GM19324 (cell line): ENCODE data around the gene INPP5A.

Experiments used
- ATAC-seq: cut with Tn5 transposase; IDR thresholded peaks from one replicate; pipeline ENCODE4 v1.9.1; 2021; ENCODE audit warnings: mild to moderate bottlenecking, moderate library complexity; ENCODE audit not compliant: unreplicated experiment, low FRiP score

The INPP5A gene

GRCh38 chr10:132624061-132624846, 86.7 kb downstream of the INPP5A start:
- no peak for ATAC-seq

- ATAC-seq = no peak
Measured at GRCh38 chr10:132624847-132625471, 87.4 kb downstream of the INPP5A start.

GRCh38 chr10:132626019-132626760, 88.6 kb downstream of the INPP5A start:
- no peak for ATAC-seq

- no peak for ATAC-seq
Measured at GRCh38 chr10:132626761-132627665, 89.4 kb downstream of the INPP5A start.

- ATAC-seq = no peak
Measured at GRCh38 chr10:132627666-132628531, 90.3 kb downstream of the INPP5A start.

GRCh38 chr10:132628966-132629900, 91.6 kb downstream of the INPP5A start:
- ATAC-seq = no peak

GRCh38 chr10:132630156-132630555, 92.6 kb downstream of the INPP5A start:
- ATAC-seq = no peak

DNA sequence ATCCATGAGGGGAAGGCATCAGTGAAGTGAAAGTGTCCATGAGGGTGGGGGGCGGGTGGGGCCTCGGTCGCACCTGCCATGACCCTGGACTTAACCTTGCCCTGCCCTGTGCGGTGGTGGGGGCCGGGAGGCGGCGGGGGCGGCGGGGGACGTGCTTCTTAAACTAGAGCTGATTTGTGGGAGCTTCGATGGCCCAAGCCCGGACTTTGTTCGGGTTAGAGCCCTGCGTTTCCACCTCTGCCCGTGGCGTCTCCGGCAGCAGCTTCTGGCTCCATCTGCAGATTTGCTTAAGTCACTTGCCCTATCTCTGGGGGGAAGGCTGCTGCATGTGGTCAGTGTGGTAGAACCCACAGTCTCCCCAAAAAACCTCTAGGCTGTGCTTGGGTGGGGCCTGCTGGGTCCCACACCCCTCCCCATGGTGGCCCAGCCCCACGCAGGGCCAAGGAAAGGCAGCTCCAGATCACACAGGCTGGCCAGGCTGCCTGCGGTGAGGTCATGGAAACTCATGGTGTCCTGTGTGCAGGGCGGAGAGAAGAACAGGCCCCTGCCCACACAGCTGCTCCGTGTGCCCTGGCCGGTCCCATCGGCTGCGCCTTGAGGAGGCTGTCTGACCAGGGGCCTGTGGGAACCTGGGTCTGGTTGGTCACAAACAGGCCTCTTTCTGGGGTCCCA, 93.2 kb downstream of the INPP5A start:
- ATAC-seq = no peak

DNA sequence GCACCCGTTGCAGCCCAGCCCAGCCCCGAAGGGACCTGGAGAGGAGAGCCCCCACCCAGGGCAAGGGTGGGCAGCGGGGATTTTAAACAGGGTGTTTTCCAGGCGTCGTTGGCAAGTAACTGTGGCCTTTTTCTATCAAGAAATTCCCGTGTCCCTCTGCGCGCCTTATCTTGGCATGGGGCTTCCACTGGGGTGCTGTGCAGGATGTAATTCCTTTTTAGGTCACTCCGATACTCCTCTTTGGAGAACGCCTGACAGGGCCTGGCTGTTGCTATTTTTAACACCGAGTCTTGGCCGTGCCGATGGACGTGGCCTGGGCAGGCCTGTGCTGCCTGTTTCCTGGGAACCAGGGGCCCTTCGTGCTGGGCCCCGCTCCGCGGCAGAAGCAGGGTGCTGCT, 93.8 kb downstream of the INPP5A start:
- ATAC-seq = no peak

DNA sequence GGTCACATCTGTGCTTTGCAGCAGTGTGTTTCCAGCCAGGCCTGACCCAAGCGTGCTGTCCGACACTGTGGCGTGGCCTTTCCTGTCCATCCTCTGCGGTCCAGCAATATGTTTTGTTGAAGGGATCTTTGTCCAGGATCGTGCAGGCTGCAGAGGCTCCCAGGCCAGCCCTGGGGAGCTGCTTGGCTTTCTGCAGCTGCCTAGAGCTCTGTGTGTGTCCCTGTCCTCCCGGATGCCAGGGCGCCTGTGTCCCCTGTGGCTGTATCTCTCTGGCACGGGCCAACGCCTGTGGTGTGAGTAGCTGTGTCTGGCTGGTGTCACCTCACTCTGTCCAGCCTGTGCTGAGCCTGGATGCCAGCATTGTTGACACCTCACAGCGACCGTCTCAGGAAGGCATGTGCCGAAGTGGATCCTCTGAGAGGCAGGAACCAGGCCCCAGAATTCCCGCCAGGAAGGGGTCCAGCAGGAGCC, 94.5 kb downstream of the INPP5A start:
- no peak for ATAC-seq

DNA sequence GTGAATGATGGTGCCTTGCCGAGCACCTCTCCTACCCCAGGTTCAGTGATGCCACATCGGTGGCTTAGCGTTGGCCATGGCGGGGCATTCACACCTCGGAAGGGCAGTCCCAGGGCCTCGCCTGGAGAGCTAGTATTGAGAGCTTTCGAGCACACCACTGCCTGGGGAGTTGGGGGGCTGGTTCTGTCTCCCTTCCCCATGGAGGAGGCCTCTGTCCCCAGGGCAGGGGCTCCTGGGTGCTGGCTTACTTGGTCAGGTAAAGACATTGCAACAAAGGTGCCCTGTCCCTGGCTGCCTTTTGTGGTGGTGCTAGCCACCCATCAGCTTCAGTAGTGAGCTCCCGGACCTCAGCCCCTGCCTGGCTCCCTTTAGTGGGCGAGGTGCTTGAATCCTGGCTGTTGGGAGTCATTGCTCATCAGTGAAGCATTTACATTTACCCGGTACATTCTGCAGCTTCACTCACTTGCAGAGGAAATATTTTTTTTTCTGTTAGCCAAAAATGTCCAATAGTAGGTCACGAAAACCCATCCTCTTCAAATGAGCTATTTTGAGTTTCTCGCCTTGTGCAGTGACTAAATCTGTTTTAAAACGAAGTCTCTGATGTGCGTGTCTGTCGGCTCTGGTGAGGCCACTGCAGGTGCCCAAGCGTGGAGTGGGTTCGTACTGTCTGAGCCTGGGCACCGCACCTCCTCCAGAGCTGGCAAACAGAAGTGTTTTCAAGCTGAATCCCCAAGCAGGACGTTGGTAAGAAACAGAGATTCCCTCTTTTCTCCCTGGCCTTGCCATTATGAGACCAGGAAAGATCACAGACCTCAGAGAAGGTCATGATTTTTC, 95.5 kb downstream of the INPP5A start:
- ATAC-seq = no peak

- ATAC-seq = no peak
Measured at GRCh38 chr10:132634241-132634946, 96.8 kb downstream of the INPP5A start.

GRCh38 chr10:132634947-132635271, 97.3 kb downstream of the INPP5A start:
- ATAC-seq = no peak

DNA sequence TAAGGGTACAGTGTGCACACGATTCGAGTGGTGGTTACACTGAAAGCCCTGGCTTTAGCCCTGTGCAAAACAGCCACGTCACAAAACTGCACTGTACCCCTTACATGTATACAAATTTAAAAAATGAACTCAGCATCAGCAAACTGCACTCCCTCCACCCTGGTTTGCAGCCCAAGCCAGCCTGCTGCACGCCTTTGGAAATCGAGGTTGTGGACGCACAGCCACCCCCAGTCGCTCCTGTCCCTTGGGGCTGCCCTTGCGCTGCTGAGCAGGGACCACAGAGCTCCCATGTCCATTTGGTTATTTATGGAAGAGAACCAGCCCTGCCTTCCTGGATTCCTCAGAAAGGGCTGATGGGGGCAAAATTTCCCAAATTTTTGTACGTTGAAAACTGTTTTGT, 98.8 kb downstream of the INPP5A start:
- no peak for ATAC-seq

GRCh38 chr10:132637477-132638129, 100.0 kb downstream of the INPP5A start:
- ATAC-seq = no peak

GRCh38 chr10:132638130-132638515, 100.5 kb downstream of the INPP5A start:
- no peak for ATAC-seq
